IPS-18a (cell line): ENCODE measurements around the gene FCMR.

Experiments used
- H3K27ac ChIP-seq: one replicate; pipeline ENCODE4 v1.5.1; 2013; ENCODE audit warnings: low read length
- H3K27me3 ChIP-seq: one replicate; pipeline ENCODE4 v1.6.1; 2013; ENCODE audit warnings: mild to moderate bottlenecking, low read length; ENCODE audit not compliant: control insufficient read depth, insufficient read depth
- H3K36me3 ChIP-seq: one replicate; pipeline ENCODE4 v1.6.1; 2013; ENCODE audit warnings: low read depth, low read length; ENCODE audit not compliant: control insufficient read depth
- H3K4me1 ChIP-seq: one replicate; pipeline ENCODE4 v1.6.1; 2013; ENCODE audit warnings: low read depth, low read length; ENCODE audit not compliant: control insufficient read depth
- H3K4me3 ChIP-seq: one replicate; pipeline ENCODE4 v1.5.1; 2013; ENCODE audit warnings: low read length
- H3K9ac ChIP-seq: one replicate; pipeline ENCODE4 v1.6.1; 2013; ENCODE audit warnings: mild to moderate bottlenecking, low read length, moderate library complexity
- H3K9me3 ChIP-seq: one replicate; pipeline ENCODE4 v1.6.1; 2013; ENCODE audit warnings: low read depth, low read length; ENCODE audit not compliant: control insufficient read depth

FCMR gene, protein sequence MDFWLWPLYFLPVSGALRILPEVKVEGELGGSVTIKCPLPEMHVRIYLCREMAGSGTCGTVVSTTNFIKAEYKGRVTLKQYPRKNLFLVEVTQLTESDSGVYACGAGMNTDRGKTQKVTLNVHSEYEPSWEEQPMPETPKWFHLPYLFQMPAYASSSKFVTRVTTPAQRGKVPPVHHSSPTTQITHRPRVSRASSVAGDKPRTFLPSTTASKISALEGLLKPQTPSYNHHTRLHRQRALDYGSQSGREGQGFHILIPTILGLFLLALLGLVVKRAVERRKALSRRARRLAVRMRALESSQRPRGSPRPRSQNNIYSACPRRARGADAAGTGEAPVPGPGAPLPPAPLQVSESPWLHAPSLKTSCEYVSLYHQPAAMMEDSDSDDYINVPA

DNA sequence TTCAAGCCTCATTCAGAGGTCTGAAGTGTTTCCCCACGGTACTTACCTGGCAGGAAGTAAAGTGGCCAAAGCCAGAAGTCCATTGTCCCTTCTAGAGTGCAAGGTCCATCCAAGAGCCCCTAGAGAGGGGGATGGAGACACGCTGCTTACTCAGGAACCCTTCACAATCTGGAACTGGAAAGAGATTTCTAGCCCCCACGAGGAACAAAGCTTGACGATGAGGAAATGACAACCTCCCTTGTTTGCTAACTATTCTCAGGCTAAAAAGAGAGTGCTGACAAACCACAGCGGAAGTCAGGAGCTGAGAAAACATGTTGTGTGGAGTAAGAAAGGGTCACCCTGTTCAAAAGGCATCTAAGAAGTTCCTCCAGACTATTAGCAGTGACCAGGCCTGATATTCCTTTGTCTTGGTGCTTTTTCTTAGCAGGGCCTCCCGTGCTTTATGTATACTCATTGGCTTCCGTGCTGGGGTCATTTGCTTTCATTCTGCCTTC is at the start of gene FCMR:
FCMR (minus strand) TSS at position 170 of the 494 bp plus-strand sequence; CDS start at position 83, 87 bp downstream.
- no peaks in the 10 kb centered on the region for H3K36me3 ChIP-seq
- H3K4me1 ChIP-seq: no peaks in the 10 kb centered on the region
- no peaks in the 10 kb centered on the region for H3K9me3 ChIP-seq
- H3K27ac ChIP-seq: no peak within 1 kb of the TSS
- no peaks in the 10 kb centered on the region for H3K27me3 ChIP-seq
- no peak within 1 kb of the TSS for H3K4me3 ChIP-seq
- no peak within 1 kb of the TSS for H3K9ac ChIP-seq

DNA sequence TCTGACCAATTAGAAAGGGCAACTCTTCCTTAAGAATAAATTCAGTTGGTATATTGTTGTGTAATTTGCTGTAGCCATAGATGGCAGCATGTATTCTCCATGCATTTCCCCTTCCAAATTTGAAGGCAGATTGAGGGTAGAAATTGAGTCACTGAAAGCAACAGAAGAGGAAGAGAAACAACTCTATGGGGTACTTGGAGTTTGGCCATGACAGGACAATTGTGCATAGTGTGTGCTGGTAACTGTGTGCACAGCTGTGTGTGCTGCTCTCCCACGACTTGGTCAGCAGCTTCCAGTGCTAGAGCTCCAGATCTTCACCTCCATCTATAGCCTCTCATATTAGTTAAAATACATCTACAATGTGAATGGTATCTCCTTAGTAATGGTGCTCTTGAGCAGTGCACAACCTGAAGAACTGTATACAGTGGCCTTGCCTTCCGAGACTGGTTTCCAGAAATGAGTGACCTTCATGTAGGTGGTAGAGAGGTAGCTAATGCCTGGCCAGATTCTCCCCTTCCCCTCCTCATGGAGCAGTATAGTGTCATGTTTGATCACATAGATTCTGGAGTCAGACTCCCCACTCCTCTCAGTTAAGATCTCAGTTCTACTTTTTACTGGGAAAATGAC is 49.4 kb upstream of the FCMR start:
- no peaks in the 10 kb centered on the region for H3K36me3 ChIP-seq
- no peak overlapping the region for H3K9ac ChIP-seq
- H3K4me3 ChIP-seq: no peak overlapping the region
- no peaks in the 10 kb centered on the region for H3K9me3 ChIP-seq
- no peaks in the 10 kb centered on the region for H3K27me3 ChIP-seq
- no peaks in the 10 kb centered on the region for H3K4me1 ChIP-seq
- no peak overlapping the region for H3K27ac ChIP-seq

DNA sequence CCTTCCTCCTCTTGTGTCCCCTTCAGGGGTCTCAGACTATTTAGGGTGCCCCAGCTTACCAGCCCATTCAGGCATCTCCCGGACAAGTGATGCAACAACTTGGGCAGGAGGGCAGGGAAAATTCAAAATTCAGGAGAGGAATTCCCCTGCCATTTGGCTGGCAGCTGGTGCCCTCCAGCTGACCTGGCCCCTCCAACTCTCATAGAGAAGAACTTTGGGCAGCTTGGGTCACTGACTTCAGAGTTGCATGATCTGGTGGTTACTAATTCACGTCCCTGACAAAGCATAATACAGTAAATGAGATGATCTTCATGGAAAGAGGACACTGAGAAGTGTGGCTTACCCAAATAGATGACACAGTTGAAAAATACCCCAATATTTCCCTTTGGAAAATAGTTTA is 48.7 kb upstream of the FCMR start, which contains the start of gene FCAMR:
FCAMR (minus strand) TSS at position 15 of the 400 bp plus-strand sequence. CDS start 335 bp downstream, outside the sequence.
- H3K36me3 ChIP-seq: no peaks in the 10 kb centered on the region
- no peaks in the 10 kb centered on the region for H3K9me3 ChIP-seq
- H3K4me1 ChIP-seq: no peaks in the 10 kb centered on the region
- H3K27me3 ChIP-seq: no peaks in the 10 kb centered on the region
- H3K9ac ChIP-seq: no peak within 1 kb of the TSS
- no peak within 1 kb of the TSS for H3K27ac ChIP-seq
- no peak within 1 kb of the TSS for H3K4me3 ChIP-seq

DNA sequence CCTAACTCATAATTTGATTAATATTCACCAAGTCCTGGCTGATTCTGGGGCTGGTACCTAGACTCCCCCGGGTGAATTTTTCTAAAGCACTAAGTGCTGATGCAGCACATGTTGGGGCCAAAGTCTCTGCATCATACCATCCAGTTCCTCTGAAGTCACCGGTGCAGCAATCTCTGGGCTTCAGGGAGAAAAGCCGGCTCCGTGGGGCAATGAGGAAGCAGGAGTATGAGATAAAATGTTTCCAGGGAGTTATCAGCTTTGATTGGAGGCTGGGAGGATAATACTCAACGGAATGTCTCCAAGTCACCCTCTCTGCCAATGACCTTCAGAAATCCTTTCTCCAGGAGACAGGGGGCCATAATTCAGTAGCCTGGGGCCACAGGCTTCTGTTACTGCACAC is 47.3 kb upstream of the FCMR start:
- Histone ChIP-seq H3K27me3 (no peaks in the 10 kb centered on the region), H3K9ac (no peak overlapping the region), H3K36me3 (no peaks in the 10 kb centered on the region), H3K27ac (no peak overlapping the region), H3K4me3 (no peak overlapping the region), H3K4me1 (no peaks in the 10 kb centered on the region), H3K9me3 (no peaks in the 10 kb centered on the region)

DNA sequence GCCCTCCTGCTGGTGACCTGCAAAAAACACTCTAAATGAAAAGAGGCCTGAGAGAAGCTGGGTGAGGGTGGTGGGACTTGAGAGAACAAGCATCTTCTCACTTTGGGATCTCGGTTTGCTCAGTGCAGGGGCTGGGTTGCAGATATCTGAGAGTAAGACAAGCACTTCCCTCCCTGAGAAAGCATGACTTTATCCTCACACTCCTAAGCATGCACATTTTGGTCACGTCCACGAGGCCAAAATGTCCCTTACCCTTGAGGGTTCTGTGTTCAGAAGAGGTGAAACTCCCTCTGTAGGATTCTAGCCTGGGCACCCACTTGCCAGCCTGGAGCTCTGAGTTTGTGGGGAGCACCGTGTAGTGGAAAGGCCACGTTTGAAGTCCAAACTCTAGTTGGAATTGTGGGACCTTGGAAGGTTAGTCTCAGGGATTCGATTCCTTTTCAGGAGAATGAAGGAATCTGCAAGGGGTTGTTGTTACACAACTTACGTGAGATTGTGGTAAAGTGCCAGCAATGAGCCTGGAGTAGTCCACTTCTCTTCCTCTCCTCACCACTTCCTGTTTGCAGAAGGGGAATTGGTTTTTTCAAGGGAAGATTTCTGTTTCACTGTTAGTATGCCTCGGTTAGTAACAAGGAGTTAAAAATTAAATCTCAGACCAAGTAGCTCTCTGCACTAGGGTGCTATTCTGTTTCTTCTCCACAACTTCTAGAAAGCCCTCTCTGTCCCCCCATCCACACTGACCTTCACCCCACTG is 45.5 kb upstream of the FCMR start:
- no peaks in the 10 kb centered on the region for H3K27me3 ChIP-seq
- no peaks in the 10 kb centered on the region for H3K9me3 ChIP-seq
- H3K4me3 ChIP-seq: no peak overlapping the region
- no peaks in the 10 kb centered on the region for H3K4me1 ChIP-seq
- no peak overlapping the region for H3K9ac ChIP-seq
- H3K36me3 ChIP-seq: no peaks in the 10 kb centered on the region
- no peak overlapping the region for H3K27ac ChIP-seq

DNA sequence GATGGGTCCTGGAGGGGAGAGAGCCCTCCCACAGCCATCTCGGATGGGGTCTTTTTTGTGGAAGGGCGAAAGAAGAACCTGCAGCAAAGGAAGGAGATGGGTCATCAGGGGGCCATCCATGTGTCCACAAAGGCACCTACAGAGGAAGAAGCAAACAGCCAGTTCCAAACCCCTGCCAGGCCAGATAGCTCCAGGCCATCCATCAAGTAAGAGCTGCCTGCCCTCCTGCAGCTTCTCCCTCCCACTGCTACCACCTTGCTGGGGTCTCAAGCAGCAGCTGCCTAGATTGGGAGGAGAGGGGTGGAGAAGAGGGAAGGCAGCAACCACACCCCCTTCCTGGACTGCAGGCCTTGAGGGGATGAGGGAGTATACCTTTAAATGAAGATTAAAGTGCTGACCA is 44.0 kb upstream of the FCMR start:
- Histone ChIP-seq H3K4me1 (no peaks in the 10 kb centered on the region), H3K9ac (no peak overlapping the region), H3K4me3 (no peak overlapping the region), H3K27me3 (no peaks in the 10 kb centered on the region), H3K27ac (no peak overlapping the region), H3K36me3 (no peaks in the 10 kb centered on the region), H3K9me3 (no peaks in the 10 kb centered on the region)

DNA sequence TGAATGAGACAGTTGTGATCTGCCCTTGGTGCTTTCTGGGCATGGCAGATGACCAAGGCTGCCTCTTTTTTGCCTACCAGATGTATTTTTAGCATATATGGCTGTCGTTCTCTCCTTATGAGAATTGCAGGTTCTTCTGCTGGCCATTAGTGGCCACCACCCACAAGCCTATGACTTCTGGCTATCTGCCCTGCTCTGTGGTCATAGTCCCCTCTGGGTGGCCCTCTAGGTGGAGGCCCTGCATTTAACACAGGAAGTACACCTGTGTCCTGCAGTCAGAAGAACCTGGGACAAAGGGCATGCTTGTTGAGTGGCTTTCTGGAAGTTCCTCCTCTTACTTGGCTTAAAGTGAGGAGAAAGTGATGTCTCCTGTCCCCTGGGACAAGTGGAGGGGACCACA is 42.0 kb upstream of the FCMR start:
- no peaks in the 10 kb centered on the region for H3K4me1 ChIP-seq
- H3K9ac ChIP-seq: no peak overlapping the region
- H3K9me3 ChIP-seq: no peaks in the 10 kb centered on the region
- H3K4me3 ChIP-seq: no peak overlapping the region
- no peak overlapping the region for H3K27ac ChIP-seq
- H3K36me3 ChIP-seq: no peaks in the 10 kb centered on the region
- H3K27me3 ChIP-seq: no peaks in the 10 kb centered on the region

DNA sequence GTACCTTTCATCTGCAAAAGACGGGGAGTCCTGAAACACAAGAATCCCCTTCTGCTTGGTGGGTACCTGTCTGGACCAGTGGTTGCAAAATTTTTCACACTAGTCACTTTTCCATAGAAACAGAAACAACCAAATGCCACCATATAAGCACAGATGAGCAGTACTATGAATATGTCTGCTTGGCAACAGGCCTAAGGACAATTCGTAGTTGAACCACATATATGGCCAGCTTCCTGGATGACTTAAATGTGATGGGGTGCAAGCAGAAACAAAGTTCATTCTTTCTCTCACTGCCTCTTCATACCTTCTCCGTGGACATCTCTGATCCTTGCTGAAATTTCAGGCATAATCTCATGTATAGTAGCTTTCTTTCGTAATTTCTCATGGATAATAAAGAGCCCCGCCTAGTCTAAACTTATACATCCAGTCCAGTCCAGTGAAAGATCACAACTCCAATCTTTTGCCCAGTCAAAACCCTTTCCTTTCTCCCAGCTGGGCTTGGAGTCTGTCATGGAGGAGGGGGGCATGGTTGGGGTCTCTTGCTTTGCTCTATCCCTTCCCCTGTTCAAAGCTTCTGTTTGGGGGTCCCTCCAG is 41.5 kb upstream of the FCMR start:
- no peaks in the 10 kb centered on the region for H3K4me1 ChIP-seq
- H3K27ac ChIP-seq: no peak overlapping the region
- no peaks in the 10 kb centered on the region for H3K36me3 ChIP-seq

DNA sequence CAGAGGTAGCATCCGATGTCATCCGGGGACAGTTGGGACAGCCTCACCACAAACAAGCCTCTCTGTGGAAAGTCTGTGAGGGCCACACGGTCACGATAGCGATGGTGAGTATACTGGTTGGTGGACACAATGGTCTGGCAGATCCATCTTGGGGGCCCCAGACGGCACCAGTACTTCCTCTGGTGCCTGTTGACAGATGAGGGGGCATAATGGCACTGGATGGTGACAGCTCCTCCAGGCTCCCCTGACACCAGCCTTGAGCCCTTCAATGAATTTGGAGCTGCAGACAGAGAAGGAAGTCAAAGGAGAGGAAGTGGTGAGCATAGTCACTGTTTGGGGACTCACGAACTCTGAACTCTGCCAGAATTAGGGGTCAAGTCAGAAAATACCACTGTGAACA is 40.5 kb upstream of the FCMR start:
- Histone ChIP-seq H3K4me1 (no peaks in the 10 kb centered on the region), H3K36me3 (no peaks in the 10 kb centered on the region), H3K9me3 (no peaks in the 10 kb centered on the region), H3K27ac (no peak overlapping the region), H3K9ac (no peak overlapping the region), H3K4me3 (no peak overlapping the region), H3K27me3 (no peaks in the 10 kb centered on the region)

More for the DNA sequence above, 41.5 kb upstream of the FCMR start:
- H3K4me3 ChIP-seq: no peak overlapping the region
- H3K9me3 ChIP-seq: no peaks in the 10 kb centered on the region
- H3K9ac ChIP-seq: no peak overlapping the region
- no peaks in the 10 kb centered on the region for H3K27me3 ChIP-seq

DNA sequence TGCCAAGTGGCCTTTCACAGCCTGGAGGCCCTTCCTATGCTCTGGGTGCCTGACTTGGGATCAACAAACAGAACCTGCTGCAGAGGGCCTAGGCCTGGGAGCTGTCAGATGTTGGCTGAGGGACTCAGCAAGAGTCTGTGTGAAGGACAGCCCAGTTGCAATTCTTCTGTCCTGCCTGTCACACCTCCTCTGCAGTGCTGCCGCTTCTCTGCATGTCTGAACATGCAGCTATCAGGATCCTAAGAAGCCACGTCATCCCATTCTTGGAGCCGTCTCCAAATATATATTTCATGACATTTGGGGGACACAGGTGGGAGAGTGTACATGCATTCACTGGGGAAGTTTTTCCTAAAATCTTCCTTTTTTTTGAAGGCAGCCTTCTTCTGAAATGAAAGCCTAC is 39.9 kb upstream of the FCMR start:
- H3K27me3 ChIP-seq: no peaks in the 10 kb centered on the region

DNA sequence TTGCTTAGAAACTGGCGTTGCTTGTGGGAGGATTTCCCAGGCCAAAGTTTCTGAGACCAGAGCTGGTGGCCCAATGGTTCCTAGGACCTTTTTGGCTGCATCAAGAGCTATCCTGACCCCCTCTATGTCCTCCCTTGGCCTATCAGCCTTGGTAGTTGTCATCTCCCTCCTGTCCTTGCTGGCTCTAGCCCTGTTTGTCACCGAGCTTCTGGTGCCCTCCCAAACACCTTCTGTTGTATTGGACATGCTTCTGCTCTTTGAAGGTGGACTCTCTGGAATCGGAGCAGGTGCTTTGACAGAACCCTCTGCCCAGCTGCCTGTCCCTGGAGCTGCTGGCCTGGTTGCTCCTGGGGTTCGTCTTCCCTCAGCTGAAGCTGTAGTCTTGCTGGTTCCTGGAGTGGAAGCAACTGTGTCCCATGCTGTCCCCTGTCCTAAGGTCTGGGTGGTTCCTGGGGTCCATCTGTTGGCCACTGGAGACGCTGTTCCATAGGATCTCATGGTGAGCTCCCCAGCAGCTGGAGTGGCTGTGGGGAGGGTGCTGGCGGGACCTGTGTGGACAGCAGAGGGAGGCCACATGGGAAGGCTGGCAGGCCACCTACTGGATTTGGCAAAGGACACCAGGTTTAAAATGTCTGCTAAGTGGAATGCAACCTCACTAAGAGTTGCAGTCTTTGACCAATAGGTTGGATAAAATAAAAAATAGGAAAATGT is 39.1 kb upstream of the FCMR start:
- no peak overlapping the region for H3K9ac ChIP-seq

More for the DNA sequence above, 39.9 kb upstream of the FCMR start:
- Histone ChIP-seq H3K4me3 (no peak overlapping the region), H3K9me3 (no peaks in the 10 kb centered on the region), H3K4me1 (no peaks in the 10 kb centered on the region), H3K36me3 (no peaks in the 10 kb centered on the region), H3K27ac (no peak overlapping the region), H3K9ac (no peak overlapping the region)

More for the DNA sequence above, 39.1 kb upstream of the FCMR start:
- Histone ChIP-seq H3K4me1 (no peaks in the 10 kb centered on the region), H3K27me3 (no peaks in the 10 kb centered on the region), H3K36me3 (no peaks in the 10 kb centered on the region), H3K27ac (no peak overlapping the region), H3K4me3 (no peak overlapping the region), H3K9me3 (no peaks in the 10 kb centered on the region)
